ENCODE results near the gene MEGF11. TPM values are rescaled to one million over a fixed set of nuclear protein-coding genes. Genes with fewer than 3 reads are reported as not detected.

Gene MEGF11
- polyA plus RNA-seq, 3 donors from 2014 or later, result not detected

DNA sequence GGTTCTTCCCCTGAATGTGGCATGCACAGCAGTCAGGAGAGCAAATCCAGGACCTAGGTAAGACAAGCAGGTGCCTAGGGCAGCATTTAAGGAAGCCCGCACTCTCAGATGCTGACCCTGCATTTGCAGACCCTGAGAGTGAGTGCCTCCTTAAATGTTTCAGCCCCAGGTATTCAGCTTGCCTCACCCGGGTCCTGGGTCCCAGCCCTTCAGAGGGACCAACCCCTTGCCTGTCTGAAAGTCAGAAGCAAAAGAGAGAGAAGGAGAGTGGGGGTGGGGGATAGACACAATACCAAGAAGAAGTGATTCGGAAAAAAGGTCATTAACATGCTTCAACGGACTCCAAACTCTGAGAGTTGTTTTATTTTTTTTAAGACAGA is 75.0 kb downstream of the MEGF11 start:
- Mint-ChIP-seq H3K27ac (no peak overlapping the region), H3K9me3 (no peaks in the 10 kb centered on the region), H3K36me3 (no peaks in the 10 kb centered on the region), H3K27me3 (ENCODE audit: low read depth in 3 of 3) (peaks cover 3 to 14% (median 8%) of the 10 kb centered on the region in 3 donors), H3K4me1 (no peaks in the 10 kb centered on the region), H3K4me3 (no peak overlapping the region)
- DNase-seq, result no peak

DNA sequence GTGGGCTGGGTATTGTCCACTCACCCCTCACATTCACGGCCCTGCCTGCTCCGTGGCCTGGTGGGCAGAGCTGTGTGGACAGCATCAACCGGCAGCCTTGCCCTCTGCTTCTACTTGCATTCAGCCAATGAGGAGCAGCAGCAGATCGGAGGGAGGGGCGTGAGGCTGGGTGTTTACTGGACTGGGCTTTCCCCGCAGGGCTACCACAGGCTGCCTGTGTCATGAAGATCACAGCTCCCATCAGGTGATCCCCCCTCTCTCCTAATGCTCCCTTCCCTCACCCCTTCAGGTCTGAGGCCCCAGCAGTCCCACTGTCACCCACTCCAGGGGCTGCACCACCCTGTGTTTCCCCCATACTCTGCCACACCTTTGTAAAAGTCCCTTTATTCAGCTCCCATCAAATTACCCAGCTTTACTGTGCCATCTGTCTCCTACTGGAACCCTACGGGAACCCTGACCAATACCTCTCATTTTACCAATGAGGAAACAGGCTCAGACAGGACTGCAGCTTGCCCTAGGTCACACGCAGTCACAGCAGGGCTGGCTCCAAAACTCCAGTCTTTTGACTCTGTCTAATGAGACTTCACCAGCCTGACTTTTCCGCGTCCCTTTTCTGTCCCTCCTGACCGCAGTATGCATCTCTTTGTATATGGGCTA is 81.1 kb downstream of the MEGF11 start:
- no peak for DNase-seq
- Mint-ChIP-seq H3K27me3 (ENCODE audit: low read depth in 3 of 3) (peaks cover 2 to 9% (median 3%) of the 10 kb centered on the region in 3 donors), H3K4me1 (no peaks in the 10 kb centered on the region), H3K9me3 (peaks cover 0 to 2% (median 0%) of the 10 kb centered on the region in 6 donors), H3K4me3 (no peak overlapping the region), H3K27ac (no peak overlapping the region), H3K36me3 (no peaks in the 10 kb centered on the region)

DNA sequence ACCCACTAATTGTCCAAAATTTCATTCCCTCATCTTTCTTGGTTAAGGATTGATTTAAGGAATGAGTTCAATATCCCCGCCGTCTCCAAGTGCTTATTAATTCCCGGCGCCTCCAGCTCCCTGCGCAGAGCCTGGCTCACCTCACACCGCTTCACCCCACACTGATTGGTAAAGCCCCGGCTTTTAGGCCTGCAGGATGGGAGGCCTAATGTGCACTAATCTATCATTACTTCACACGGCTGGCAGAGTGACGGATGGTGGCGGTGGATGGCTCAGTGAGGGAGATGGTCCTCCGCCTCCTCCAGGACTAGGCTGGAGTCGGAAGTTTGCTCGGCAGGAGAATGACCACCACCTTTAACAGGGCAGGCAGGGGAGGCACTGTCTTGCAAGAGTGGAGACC is 81.7 kb downstream of the MEGF11 start:
- no peak overlapping the region for H3K4me3 Mint-ChIP-seq

DNA sequence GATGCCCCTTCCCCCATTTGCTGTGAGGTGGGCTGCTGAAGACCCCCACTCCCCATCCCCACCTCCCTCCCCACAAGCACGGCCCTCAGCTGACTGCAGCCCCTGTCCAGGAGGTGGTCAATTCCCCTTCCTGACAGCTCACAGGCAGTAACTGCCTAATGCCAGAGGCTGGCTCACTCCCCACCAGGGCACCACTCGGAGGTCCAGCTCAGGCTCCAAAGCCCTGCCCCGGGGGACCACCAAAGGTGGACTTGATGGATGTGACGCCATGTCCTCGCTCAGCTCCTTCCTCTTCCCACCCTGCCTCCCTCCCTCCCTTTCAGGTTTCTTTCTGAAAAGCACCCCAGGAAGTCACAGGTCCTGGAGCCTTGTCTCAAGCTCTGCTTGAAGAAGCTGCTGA is 82.8 kb downstream of the MEGF11 start:
- no peak for DNase-seq
- Mint-ChIP-seq H3K4me3 (no peak overlapping the region), H3K9me3 (peaks cover 0 to 2% (median 0%) of the 10 kb centered on the region in 6 donors), H3K27ac (no peak overlapping the region), H3K36me3 (no peaks in the 10 kb centered on the region), H3K4me1 (no peaks in the 10 kb centered on the region), H3K27me3 (ENCODE audit: low read depth in 3 of 3) (peaks cover 2 to 5% (median 4%) of the 10 kb centered on the region in 3 donors)

More for the DNA sequence above, 81.7 kb downstream of the MEGF11 start:
- Mint-ChIP-seq H3K9me3 (peaks cover 0 to 2% (median 0%) of the 10 kb centered on the region in 6 donors), H3K27ac (no peak overlapping the region), H3K4me1 (no peaks in the 10 kb centered on the region), H3K27me3 (ENCODE audit: low read depth in 3 of 3) (peaks cover 2 to 7% (median 4%) of the 10 kb centered on the region in 3 donors), H3K36me3 (no peaks in the 10 kb centered on the region)
- no peak for DNase-seq

DNA sequence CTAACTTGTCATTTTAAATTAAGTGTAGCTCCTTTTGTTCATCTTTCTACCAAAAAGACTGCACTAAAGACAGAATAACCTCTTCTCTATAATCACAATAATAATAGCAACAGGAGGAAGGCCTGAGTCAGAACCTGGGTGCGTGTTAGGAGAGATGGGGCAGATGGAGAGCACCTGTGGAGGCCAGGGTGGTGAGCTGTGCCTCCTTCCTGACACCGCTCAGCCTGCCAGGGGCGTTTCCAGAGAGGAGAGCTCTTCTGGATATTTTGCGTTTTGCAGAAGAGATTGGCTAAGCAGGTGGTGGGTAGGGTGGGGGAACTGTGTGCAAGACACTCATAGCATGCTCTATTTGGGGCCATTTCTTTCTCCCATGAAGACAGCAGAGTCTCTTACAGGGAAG is 83.5 kb downstream of the MEGF11 start:
- H3K27me3 Mint-ChIP-seq (ENCODE audit: low read depth in 3 of 3), result peaks cover 0 to 5% (median 5%) of the 10 kb centered on the region in 3 donors

DNA sequence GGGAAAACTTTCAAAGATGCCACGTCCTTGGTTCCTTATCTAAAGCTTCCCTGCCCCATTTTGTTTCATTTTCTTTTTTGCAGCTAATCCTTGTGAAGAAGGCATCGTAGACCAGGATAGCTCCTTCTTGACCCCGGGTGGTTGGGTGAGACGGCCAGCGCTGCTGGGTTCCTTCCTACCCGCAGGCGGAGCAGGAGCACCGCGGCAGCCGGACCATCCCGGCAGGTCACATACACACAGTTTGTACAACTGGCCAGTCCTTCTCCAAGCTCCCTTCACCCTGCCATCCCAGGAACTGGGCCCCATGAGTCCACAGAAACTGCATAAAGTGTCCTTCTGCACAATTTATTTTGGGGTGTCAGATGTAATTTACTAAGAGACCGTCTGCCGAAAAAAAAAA is 83.9 kb downstream of the MEGF11 start:
- H3K4me1 Mint-ChIP-seq, result no peaks in the 10 kb centered on the region
- H3K9me3 Mint-ChIP-seq, result peaks cover 0 to 2% (median 0%) of the 10 kb centered on the region in 6 donors
- DNase-seq, result no peak
- peaks cover 0 to 5% (median 5%) of the 10 kb centered on the region in 3 donors for H3K27me3 Mint-ChIP-seq (ENCODE audit: low read depth in 3 of 3)
- no peaks in the 10 kb centered on the region for H3K36me3 Mint-ChIP-seq
- no peak overlapping the region for H3K4me3 Mint-ChIP-seq
- no peak overlapping the region for H3K27ac Mint-ChIP-seq

More for the DNA sequence above, 83.5 kb downstream of the MEGF11 start:
- peaks cover 0 to 2% (median 0%) of the 10 kb centered on the region in 6 donors for H3K9me3 Mint-ChIP-seq
- DNase-seq, result no peak
- no peak overlapping the region for H3K27ac Mint-ChIP-seq
- H3K36me3 Mint-ChIP-seq, result no peaks in the 10 kb centered on the region
- no peak overlapping the region for H3K4me3 Mint-ChIP-seq
- H3K4me1 Mint-ChIP-seq, result no peaks in the 10 kb centered on the region

DNA sequence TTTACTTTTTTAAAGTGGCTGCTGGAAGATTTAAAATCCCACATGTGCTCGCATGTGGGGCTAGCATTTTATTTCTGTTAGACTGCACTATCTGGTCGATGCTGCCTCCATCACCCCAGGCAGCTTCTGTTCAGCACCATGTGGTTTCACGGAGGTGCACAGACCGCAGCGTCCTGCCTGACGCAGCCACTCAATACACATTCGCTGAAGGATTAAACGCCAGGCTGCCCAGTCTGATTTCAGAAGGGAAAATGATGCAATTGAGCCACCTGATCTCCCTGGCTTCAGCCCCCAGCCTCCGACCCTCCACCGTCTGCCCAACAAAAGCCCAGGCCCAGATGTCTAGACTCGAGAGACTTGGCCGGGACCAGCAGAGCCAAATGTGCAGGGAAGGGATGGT is 84.5 kb downstream of the MEGF11 start:
- no peaks in the 10 kb centered on the region for H3K4me1 Mint-ChIP-seq
- no peak for DNase-seq
- H3K9me3 Mint-ChIP-seq, result peaks cover 0 to 2% (median 0%) of the 10 kb centered on the region in 6 donors
- no peak overlapping the region for H3K4me3 Mint-ChIP-seq
- no peaks in the 10 kb centered on the region for H3K36me3 Mint-ChIP-seq
- H3K27ac Mint-ChIP-seq, result no peak overlapping the region
- peaks cover 0 to 5% (median 5%) of the 10 kb centered on the region in 3 donors for H3K27me3 Mint-ChIP-seq (ENCODE audit: low read depth in 3 of 3)

DNA sequence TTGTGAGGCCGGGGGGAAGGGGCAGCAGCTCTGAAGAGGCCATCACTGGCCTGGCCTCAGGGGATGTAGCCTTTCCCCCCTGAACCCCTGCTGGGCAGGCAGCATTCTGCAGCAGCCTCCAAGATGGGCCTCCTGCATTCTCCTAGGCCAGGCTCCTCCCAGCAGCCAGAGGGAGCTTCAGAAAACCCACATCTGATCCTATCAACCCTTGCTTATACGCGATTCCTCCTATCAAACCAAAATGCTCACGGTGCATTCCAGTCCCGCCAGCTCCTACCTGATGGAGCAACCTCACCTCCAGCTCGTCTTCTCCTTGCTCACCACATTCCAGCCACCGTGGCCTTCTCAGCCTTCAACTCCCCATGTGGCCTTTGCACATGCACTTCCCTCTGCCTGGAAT is 85.7 kb downstream of the MEGF11 start:
- H3K27ac Mint-ChIP-seq, result no peak overlapping the region
- H3K27me3 Mint-ChIP-seq (ENCODE audit: low read depth in 3 of 3), result peaks cover 0 to 4% (median 3%) of the 10 kb centered on the region in 3 donors
- peaks cover 0 to 2% (median 0%) of the 10 kb centered on the region in 6 donors for H3K9me3 Mint-ChIP-seq

DNA sequence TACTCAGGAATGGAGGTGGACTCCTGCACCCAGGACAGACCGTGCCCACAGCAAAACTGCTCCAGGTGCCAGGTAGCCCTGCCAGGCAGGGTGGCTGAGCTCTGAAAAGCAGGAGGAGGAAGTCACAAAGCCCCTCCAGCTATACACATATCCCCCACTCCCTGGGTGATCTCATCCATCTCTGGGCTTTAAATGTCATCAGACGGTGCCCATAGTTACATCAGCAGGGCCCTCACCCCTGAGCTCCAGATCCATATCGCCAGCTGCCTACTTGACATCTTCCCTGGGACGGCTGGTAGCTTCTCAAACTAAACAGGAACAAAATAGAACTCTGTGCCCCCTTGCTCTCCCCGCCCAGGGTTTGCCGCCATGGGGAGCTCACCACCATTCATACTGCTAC is 87.7 kb downstream of the MEGF11 start:
- no peaks in the 10 kb centered on the region for H3K36me3 Mint-ChIP-seq
- no peak overlapping the region for H3K27ac Mint-ChIP-seq
- no peaks in the 10 kb centered on the region for H3K9me3 Mint-ChIP-seq
- peaks cover 0 to 4% (median 0%) of the 10 kb centered on the region in 3 donors for H3K27me3 Mint-ChIP-seq (ENCODE audit: low read depth in 3 of 3)
- no peaks in the 10 kb centered on the region for H3K4me1 Mint-ChIP-seq
- no peak for DNase-seq
- H3K4me3 Mint-ChIP-seq, result no peak overlapping the region

More for the DNA sequence above, 85.7 kb downstream of the MEGF11 start:
- H3K4me1 Mint-ChIP-seq, result no peaks in the 10 kb centered on the region
- H3K4me3 Mint-ChIP-seq, result no peak overlapping the region
- no peak for DNase-seq
- no peaks in the 10 kb centered on the region for H3K36me3 Mint-ChIP-seq

DNA sequence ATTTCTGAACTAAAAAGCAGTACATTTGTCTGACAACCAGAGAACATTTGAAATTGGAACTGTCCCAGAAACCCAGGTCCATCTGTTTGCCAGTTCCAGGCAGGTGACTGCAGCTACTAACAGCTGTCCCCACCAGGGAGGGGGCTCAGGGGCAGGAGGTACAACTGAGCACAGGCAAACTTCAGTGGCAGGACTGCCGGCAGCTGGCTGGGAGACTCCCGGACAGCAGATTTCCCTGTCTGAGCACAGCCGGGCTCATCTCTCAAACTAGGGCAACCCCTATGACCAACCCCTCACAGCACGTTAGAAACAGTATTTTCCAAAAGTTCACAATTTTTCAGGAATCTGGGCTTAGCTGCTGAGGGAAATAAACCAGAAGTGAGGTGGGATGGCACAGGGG is 88.8 kb downstream of the MEGF11 start:
- no peak overlapping the region for H3K4me3 Mint-ChIP-seq
- H3K4me1 Mint-ChIP-seq, result no peaks in the 10 kb centered on the region
- H3K27me3 Mint-ChIP-seq (ENCODE audit: low read depth in 3 of 3), result peaks cover 0 to 4% (median 0%) of the 10 kb centered on the region in 3 donors
- no peak overlapping the region for H3K27ac Mint-ChIP-seq
- no peaks in the 10 kb centered on the region for H3K36me3 Mint-ChIP-seq
- no peak for DNase-seq
- H3K9me3 Mint-ChIP-seq, result no peaks in the 10 kb centered on the region

DNA sequence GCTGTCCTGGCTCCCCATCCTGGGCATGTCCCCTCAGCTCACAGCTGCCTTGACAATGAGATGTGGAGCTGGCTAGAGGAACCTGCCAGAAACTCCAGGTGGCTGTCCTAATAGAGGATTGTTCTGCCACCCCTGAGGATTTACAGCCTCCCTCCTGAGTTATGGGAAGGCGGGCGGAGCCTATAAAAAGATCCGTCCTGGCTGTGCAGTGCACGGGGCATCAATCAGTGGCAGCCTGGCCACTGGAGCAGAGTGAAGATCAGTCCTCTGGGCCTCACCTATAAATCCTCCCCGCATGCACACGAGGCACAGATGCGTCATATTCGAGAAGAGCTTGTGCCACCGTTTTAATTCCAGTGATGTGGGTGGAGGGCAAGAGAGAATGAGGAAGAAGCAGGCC is 90.0 kb downstream of the MEGF11 start:
- peaks cover 0 to 4% (median 0%) of the 10 kb centered on the region in 3 donors for H3K27me3 Mint-ChIP-seq (ENCODE audit: low read depth in 3 of 3)
- H3K36me3 Mint-ChIP-seq, result no peaks in the 10 kb centered on the region
- no peaks in the 10 kb centered on the region for H3K9me3 Mint-ChIP-seq
- no peaks in the 10 kb centered on the region for H3K4me1 Mint-ChIP-seq
- DNase-seq, result no peak
- no peak overlapping the region for H3K4me3 Mint-ChIP-seq
- H3K27ac Mint-ChIP-seq, result no peak overlapping the region

DNA sequence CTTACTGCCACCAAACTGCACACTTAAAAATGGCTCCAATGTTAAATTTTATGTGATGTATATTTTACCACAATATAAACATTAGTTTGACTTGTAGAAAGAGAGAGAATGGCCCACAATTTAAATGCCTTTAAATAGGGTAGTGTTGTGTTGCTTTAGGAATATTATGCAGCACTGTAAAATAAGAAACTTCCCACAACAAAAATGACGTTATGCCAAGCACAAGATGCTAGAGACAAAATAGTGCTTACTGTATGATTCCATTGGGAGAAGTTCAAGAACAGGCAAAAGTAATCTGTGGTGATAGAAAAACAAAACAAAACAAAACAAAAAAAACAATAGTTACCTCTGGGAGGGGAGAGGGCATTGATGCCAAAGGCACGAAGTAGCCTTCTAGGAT is 91.3 kb downstream of the MEGF11 start:
- DNase-seq, result no peak
- H3K9me3 Mint-ChIP-seq, result no peaks in the 10 kb centered on the region
- peaks cover 0 to 2% (median 0%) of the 10 kb centered on the region in 3 donors for H3K27me3 Mint-ChIP-seq (ENCODE audit: low read depth in 3 of 3)
- H3K36me3 Mint-ChIP-seq, result no peaks in the 10 kb centered on the region
- no peak overlapping the region for H3K27ac Mint-ChIP-seq
- no peak overlapping the region for H3K4me3 Mint-ChIP-seq
- H3K4me1 Mint-ChIP-seq, result no peaks in the 10 kb centered on the region

DNA sequence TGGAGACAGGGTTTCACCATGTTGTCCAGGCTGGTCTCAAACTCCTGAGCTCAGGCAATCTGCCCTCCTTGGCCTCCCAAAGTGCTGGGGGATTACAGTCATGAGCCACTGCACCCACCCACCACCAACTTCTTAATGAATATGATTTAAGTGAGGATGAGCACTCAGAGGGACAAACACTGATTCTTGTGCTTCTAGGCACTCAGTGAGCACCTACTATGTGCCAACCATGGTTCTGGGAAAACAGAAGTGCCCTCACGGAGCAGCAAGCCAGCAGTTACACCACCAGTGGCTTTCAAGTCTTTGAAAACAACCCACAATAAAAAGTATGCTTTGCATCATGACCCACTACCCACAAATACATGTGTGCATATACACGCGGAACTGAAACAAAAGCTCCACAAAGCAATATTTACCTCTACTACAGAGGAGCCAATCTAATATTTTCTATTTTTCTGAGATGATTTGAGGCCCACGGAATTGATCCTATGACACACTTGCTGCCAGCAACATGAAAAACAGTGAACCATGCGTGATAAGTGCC is 91.9 kb downstream of the MEGF11 start:
- Mint-ChIP-seq H3K36me3 (no peaks in the 10 kb centered on the region), H3K9me3 (no peaks in the 10 kb centered on the region), H3K27me3 (ENCODE audit: low read depth in 3 of 3) (peaks cover 0 to 2% (median 0%) of the 10 kb centered on the region in 3 donors), H3K4me3 (no peak overlapping the region), H3K4me1 (no peaks in the 10 kb centered on the region), H3K27ac (no peak overlapping the region)
- no peak for DNase-seq

DNA sequence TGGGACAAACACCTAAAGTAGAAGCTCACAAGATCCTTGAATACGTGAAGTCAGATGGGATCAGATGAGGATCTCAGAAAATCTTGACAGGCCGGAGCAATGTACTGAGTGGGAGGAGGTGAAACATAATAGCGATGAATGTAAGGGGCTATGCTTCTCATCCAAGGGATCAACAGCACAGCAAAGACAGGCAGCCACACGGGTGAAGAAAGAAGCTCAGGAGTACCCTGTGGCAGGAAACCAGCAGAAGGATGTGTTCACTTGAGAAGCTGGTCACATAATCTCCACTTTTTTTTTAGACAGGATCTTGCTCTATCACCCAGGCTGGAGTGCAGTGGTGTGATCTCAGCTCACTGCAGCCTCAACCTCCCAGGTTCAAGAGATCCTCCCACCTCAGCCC is 92.4 kb downstream of the MEGF11 start:
- Mint-ChIP-seq H3K27me3 (ENCODE audit: low read depth in 3 of 3) (peaks cover 0 to 2% (median 0%) of the 10 kb centered on the region in 3 donors), H3K9me3 (no peaks in the 10 kb centered on the region), H3K36me3 (no peaks in the 10 kb centered on the region), H3K4me3 (no peak overlapping the region), H3K4me1 (no peaks in the 10 kb centered on the region), H3K27ac (no peak overlapping the region)
- no peak for DNase-seq

DNA sequence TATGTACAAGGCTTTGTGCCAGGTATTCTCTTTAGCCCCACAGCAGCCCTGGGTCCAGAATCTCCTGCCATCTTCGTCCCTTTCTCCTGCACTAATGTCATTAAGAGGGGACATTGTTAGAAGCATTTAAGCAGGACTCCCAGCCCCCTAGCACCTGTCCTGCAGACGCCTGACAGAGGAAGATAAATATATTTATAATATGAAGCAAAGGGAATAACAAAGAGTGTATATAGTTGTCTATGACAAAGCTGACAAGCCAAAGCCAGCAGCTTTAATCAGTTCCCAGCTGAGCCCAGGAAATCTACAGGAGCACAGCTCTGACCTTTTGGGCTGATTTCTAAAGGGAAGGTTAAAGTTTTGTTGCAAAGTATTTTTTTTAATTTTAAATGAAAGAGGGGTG is 96.0 kb downstream of the MEGF11 start:
- no peak overlapping the region for H3K4me3 Mint-ChIP-seq
- H3K9me3 Mint-ChIP-seq, result no peaks in the 10 kb centered on the region
- no peaks in the 10 kb centered on the region for H3K4me1 Mint-ChIP-seq
- no peak for DNase-seq
- H3K27me3 Mint-ChIP-seq (ENCODE audit: low read depth in 3 of 3), result peaks cover 0 to 3% (median 0%) of the 10 kb centered on the region in 3 donors
- H3K27ac Mint-ChIP-seq, result no peak overlapping the region
- no peaks in the 10 kb centered on the region for H3K36me3 Mint-ChIP-seq

All from immature natural killer cell (primary cell).